Vagina (tissue), 2 donors: ENCODE measurements around the gene MT1G.

Experiments used
- POLR2A ChIP-seq, 2 donors: fragments of 450-650 bp; IDR thresholded peaks; one replicate each; pipeline ENCODE4 v1.6.1; 2017; ENCODE audit warnings: antibody characterized with exemption in 2 of 2, mild to moderate bottlenecking in 2 of 2, moderate library complexity in 2 of 2
- TF ChIP-seq, protein P1 (sequence below), 3 experiments: fragments of 450-650 bp in 2 of 3; fragments of 200-600 bp in 1 of 3; sonication (generic) in 1 of 3; IDR thresholded peaks; one replicate each; pipeline ENCODE4 v1.5.1; 2017 to 2019; ENCODE audit warnings: antibody characterized with exemption in 3 of 3, mild to moderate bottlenecking in 2 of 3, moderate library complexity in 2 of 3

DNA sequence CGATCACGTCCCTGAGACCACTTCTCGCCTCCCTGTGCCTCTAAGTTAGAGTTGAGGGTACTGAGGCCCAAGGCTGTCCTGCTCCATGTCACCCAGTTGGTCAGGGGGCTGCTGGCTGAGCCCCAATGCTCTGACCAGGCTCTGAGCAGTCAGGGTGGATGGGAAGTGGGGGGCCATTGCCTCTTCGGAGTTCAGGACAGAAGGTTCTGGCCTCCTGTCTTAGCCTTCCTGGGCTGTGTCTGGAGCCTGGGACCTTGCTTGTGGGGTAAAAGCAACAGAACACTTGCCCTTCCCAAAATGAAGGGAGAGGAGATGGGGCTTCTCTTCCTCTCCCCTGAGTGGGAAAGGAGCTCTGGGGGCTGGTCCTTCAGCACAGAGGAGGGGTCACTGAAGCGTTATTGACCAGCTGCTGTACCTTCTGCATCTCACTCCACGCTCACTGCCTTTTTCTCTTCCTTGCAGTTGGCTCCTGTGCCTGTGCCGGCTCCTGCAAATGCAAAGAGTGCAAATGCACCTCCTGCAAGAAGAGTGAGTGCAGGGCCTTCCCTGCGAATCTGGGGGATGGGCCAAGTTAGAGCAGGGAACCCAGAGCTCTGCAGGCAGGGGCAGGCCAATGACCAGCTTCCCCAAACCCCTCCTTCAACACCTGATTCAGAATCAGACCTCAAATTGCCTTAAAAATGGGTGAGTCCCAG, 15.0 kb upstream of the MT1G start:
- TF ChIP-seq, protein P1, sequence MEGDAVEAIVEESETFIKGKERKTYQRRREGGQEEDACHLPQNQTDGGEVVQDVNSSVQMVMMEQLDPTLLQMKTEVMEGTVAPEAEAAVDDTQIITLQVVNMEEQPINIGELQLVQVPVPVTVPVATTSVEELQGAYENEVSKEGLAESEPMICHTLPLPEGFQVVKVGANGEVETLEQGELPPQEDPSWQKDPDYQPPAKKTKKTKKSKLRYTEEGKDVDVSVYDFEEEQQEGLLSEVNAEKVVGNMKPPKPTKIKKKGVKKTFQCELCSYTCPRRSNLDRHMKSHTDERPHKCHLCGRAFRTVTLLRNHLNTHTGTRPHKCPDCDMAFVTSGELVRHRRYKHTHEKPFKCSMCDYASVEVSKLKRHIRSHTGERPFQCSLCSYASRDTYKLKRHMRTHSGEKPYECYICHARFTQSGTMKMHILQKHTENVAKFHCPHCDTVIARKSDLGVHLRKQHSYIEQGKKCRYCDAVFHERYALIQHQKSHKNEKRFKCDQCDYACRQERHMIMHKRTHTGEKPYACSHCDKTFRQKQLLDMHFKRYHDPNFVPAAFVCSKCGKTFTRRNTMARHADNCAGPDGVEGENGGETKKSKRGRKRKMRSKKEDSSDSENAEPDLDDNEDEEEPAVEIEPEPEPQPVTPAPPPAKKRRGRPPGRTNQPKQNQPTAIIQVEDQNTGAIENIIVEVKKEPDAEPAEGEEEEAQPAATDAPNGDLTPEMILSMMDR (IDR thresholded peaks at IDR 0.05) = no peak
- TF ChIP-seq POLR2A (IDR thresholded peaks at IDR 0.05) = no peak
